ENCODE data around the gene ACRBP.

Gene ACRBP

DNA sequence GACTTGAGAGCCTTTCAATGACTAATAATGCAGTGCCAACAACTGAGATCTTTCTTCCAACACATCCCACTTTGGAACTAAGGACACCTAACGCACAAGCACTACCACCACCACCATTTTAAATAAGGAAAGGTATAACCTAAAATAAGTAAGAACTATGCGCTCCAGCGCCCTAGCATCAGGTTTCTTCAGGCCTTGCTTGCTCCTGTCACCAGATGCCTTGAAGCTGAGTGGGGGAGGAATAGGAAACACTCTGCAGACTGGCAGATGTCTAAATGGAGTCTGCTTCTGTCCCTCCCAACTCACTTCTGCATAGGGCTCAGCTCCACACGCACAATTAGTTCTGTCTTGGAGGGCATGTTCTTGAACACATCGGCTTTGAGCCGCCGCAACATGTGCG is 55.1 kb downstream of the ACRBP start:
- Histone ChIP-seq H3K27ac (ENCODE audit: low read length) (no peak overlapping the region), H3K79me2 (ENCODE audit: insufficient read depth, low read length) (peaks cover 41% of the 10 kb centered on the region), H3K9ac (ENCODE audit: low read depth, low read length) (no peak overlapping the region), H3K4me2 (ENCODE audit: insufficient read depth, low read length) (no peak overlapping the region), H3K27me3 (ENCODE audit: insufficient read depth, low read length, poor library complexity) (no peaks in the 10 kb centered on the region), H3K36me3 (ENCODE audit: insufficient read depth, low read length) (peaks cover 98% of the 10 kb centered on the region), H2AFZ (ENCODE audit: low read depth, low read length) (no peak overlapping the region), H3K4me1 (ENCODE audit: insufficient read depth, low read length) (no peaks in the 10 kb centered on the region), H3K4me3 (ENCODE audit: low read depth in 1 of 2, low read length in 2 of 2) (no peak overlapping the region), H3K9me3 (ENCODE audit: insufficient read depth, low read length, severe bottlenecking) (no peaks in the 10 kb centered on the region), H4K20me1 (ENCODE audit: insufficient read depth, low read length) (peaks cover 20% of the 10 kb centered on the region)
- no peak for DNase-seq
- ATAC-seq (ENCODE audit: insufficient read depth, low read depth), result no peak
- no peak for TF ChIP-seq EZH2 (IDR thresholded peaks at IDR 0.05; ENCODE audit: borderline replicate concordance, low read depth, low read length, severe bottlenecking)
- TF ChIP-seq, protein P1, sequence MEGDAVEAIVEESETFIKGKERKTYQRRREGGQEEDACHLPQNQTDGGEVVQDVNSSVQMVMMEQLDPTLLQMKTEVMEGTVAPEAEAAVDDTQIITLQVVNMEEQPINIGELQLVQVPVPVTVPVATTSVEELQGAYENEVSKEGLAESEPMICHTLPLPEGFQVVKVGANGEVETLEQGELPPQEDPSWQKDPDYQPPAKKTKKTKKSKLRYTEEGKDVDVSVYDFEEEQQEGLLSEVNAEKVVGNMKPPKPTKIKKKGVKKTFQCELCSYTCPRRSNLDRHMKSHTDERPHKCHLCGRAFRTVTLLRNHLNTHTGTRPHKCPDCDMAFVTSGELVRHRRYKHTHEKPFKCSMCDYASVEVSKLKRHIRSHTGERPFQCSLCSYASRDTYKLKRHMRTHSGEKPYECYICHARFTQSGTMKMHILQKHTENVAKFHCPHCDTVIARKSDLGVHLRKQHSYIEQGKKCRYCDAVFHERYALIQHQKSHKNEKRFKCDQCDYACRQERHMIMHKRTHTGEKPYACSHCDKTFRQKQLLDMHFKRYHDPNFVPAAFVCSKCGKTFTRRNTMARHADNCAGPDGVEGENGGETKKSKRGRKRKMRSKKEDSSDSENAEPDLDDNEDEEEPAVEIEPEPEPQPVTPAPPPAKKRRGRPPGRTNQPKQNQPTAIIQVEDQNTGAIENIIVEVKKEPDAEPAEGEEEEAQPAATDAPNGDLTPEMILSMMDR (IDR thresholded peaks at IDR 0.05; ENCODE audit: borderline replicate concordance, extremely low read depth, low read length, poor library complexity, severe bottlenecking), result no peak

All from DND-41 (cell line).